Neutrophil (primary cell): ENCODE data around the gene LTBP2.

Source experiments
- H3K27ac ChIP-seq: fragments of 200-600 bp; sonication (generic); 2 replicates; pipeline ENCODE4 v1.5.1; 2016; ENCODE audit warnings: mild to moderate bottlenecking, moderate library complexity
- H3K27me3 ChIP-seq: fragments of 200-600 bp; sonication (generic); 2 replicates; pipeline ENCODE4 v1.6.0; 2016; ENCODE audit warnings: mild to moderate bottlenecking
- H3K36me3 ChIP-seq: fragments of 200-600 bp; sonication (generic); 2 replicates; pipeline ENCODE4 v1.5.1; 2017
- H3K4me1 ChIP-seq, 2 experiments: fragments of 200-600 bp in 1 of 2; sonication (generic) in 1 of 2; 1 replicate in 1 of 2; 2 replicates in 1 of 2; pipeline versions ENCODE4 v1.5.1 to v1.6.1; 2013 to 2016; ENCODE audit warnings: low read depth in 1 of 2, low read length in 1 of 2, mild to moderate bottlenecking in 1 of 2, moderate library complexity in 1 of 2; ENCODE audit not compliant: control insufficient read depth in 1 of 2, insufficient read depth in 1 of 2
- H3K4me3 ChIP-seq, 2 experiments: fragments of 200-600 bp in 1 of 2; sonication (generic) in 1 of 2; 1 replicate in 1 of 2; 2 replicates in 1 of 2; pipeline ENCODE4 v1.5.1; 2013 to 2016; ENCODE audit warnings: low read depth in 1 of 2, low read length in 1 of 2, mild to moderate bottlenecking in 1 of 2, moderate library complexity in 1 of 2
- H3K9me3 ChIP-seq: fragments of 200-600 bp; sonication (generic); 2 replicates; pipeline ENCODE4 v1.5.1; 2016
- TF ChIP-seq, protein P1 (sequence below): fragments of 200-600 bp; sonication (generic); IDR thresholded peaks from 2 replicates; pipeline ENCODE4 v1.5.1; 2016; ENCODE audit warnings: antibody characterized with exemption

The LTBP2 gene

DNA sequence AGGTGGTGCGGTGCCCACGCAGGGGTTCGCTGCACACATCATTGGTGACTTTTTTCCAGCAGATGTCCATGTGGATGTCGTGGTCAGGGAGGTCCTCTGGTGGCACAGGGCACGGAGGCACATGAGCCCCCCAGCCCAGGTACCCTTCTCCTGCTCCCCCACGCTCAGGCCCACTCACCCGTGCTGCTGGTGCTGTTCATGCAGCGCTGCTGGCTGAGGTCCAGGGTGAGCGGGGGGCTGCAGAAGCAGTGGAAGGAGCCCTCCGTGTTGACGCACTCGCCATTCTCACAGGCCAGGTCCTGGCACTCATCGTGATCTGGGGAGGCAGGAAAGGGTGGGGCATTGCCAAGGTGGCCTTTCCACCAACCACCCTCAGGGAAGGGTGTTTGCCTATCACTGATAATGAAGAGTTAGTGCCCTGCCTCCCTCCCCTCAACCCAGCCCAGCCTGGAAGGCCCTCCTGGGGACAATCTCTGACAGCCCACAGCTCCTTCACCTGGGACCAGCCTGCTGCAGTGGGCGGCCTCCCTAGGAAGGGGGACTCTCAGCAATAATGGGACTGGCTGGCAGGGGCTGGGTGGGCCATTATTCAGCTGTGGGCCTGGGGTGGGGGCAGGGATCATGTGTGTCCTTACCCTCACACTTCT is 108.6 kb downstream of the LTBP2 start:
- Histone ChIP-seq H3K27ac (no peak overlapping the region), H3K36me3 (peaks cover 7% of the 10 kb centered on the region), H3K4me3 (no peak overlapping the region), H3K4me1 (no peaks in the 10 kb centered on the region), H3K9me3 (no peaks in the 10 kb centered on the region), H3K27me3 (no peaks in the 10 kb centered on the region)
- TF ChIP-seq, protein P1, sequence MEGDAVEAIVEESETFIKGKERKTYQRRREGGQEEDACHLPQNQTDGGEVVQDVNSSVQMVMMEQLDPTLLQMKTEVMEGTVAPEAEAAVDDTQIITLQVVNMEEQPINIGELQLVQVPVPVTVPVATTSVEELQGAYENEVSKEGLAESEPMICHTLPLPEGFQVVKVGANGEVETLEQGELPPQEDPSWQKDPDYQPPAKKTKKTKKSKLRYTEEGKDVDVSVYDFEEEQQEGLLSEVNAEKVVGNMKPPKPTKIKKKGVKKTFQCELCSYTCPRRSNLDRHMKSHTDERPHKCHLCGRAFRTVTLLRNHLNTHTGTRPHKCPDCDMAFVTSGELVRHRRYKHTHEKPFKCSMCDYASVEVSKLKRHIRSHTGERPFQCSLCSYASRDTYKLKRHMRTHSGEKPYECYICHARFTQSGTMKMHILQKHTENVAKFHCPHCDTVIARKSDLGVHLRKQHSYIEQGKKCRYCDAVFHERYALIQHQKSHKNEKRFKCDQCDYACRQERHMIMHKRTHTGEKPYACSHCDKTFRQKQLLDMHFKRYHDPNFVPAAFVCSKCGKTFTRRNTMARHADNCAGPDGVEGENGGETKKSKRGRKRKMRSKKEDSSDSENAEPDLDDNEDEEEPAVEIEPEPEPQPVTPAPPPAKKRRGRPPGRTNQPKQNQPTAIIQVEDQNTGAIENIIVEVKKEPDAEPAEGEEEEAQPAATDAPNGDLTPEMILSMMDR: no peak

DNA sequence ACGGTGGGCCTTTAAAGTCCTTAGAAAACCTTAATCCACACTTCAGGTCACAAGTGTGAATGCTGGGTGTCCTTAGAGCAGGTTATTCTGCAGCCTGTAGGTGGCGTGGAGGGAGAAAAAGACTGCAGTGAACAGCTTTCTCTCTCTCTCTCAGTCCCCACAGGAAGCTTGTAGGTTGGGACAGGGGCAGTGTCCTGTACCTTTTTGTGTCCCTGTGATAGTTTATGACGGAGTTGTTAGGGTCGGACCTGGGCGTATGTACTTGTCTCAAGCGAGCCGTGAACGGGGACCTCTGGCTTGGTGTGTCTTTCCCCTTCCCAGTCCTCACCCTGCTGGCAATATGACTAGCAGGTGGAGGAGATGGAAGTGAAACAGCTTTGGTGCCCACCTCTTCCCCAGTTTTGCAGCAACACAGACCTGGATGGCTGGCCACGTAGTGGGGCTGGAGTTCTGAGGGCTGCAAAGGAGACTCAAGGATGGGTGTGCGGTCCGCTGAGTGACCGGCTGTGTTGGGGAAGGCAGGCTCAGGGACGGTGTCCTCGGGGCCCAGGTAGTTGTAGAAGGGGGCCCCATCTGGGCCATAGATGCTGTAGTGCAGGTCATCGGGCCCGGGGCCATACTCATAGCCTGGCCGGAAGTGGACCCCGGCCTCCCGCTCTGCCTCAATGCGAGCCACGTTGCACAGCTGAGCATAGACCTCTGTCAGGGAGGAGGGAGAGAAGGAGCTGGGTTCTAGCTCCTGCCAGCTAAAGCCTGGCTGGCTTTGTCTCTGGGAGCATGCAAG is 109.6 kb downstream of the LTBP2 start:
- H3K27me3 ChIP-seq: no peaks in the 10 kb centered on the region
- H3K9me3 ChIP-seq: no peaks in the 10 kb centered on the region
- H3K4me1 ChIP-seq: no peaks in the 10 kb centered on the region
- peaks cover 7% of the 10 kb centered on the region for H3K36me3 ChIP-seq
- no peak overlapping the region for H3K27ac ChIP-seq
- H3K4me3 ChIP-seq: no peak overlapping the region
- TF ChIP-seq, protein P1: no peak

DNA sequence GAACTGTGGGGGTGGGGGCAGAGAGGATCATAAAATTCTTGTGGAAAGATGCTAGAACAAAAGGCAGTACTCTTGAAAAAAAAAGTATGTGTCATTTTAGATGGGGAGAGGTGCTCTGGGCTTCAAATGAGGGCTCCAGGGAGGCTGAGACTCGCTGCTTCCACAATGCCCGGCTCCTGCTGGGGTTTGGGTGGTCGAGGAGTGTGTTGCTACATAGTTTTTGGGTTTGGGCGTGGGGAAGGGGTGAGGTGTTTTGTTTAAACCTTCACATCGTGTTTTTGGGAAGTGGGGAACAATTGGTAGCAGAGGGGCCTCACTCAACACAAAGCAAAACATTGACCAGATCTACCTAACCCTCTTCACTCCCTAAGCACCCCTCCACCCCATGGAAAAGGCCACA is 110.3 kb downstream of the LTBP2 start:
- Histone ChIP-seq H3K27me3 (no peaks in the 10 kb centered on the region), H3K9me3 (no peaks in the 10 kb centered on the region), H3K27ac (no peak overlapping the region), H3K36me3 (peaks cover 7% of the 10 kb centered on the region), H3K4me1 (no peaks in the 10 kb centered on the region), H3K4me3 (no peak overlapping the region)
- TF ChIP-seq, protein P1: no peak

DNA sequence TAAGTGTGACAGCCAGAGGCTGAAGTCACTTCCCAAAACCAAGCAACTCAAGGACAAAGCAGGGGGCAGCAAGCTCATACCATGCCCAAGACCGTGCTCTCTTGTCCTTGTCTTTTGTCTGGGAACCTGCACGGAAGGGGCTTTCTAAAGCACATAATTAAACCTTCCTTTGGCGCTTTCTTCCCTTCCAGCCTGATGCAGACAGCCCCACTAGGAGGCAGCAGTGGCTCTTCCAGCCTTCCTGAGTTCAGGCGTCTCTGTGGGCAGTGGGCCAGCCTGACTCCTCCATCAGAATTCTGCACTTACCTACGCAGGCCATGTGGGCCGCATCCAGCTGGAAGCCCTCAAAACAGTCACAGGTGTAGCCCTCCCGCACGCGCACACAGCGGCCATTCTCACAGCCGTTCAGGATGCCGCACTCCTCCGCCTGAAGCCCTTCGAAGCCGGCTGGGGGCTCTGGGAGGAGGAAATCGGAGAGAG is 110.9 kb downstream of the LTBP2 start:
- H3K9me3 ChIP-seq: no peaks in the 10 kb centered on the region
- TF ChIP-seq, protein P1: no peak
- H3K4me3 ChIP-seq: no peak overlapping the region
- H3K27me3 ChIP-seq: no peaks in the 10 kb centered on the region
- H3K27ac ChIP-seq: no peak overlapping the region
- peaks cover 7% of the 10 kb centered on the region for H3K36me3 ChIP-seq
- H3K4me1 ChIP-seq: no peaks in the 10 kb centered on the region

DNA sequence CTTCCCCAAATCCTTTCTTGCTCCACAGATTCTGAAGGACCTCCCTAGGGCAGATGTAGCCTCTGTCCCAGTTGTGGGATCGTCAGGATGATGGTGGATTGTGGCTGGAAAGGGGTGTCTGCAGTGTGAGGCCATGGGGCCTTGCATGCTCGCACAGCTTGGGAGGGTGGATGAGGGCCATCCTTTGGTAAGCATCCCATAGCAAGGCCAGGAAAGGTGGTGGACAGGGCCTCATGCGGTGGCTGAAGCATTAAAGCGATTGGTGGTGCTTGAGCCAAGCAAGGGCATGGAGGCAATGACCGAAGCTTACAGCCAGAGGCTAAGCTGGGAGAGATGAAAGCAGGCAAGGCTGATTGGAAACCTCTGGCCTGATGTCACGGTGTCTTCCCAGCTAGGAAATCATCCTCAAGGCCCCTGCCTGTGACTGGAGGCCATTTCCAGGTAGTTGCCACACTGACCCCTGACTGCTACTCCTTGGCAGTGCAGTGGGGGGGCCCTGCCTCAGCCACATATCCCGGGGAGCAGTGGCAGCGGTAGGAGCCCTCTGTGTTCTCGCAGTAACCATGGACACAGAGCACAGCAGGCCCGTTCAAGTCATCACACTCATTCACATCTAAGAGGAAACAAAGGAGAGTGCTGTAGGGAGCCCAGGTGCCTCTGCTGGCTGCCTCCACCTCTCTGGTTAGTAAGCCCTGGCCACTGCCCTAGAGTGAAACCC is 111.5 kb downstream of the LTBP2 start:
- H3K27ac ChIP-seq: no peak overlapping the region
- peaks cover 7% of the 10 kb centered on the region for H3K36me3 ChIP-seq
- TF ChIP-seq, protein P1: no peak
- no peak overlapping the region for H3K4me3 ChIP-seq
- no peaks in the 10 kb centered on the region for H3K27me3 ChIP-seq
- H3K4me1 ChIP-seq: no peaks in the 10 kb centered on the region
- no peaks in the 10 kb centered on the region for H3K9me3 ChIP-seq
